Measurements from ENCODE around the gene CALN1. TPM values are rescaled to one million over a fixed set of nuclear protein-coding genes. Genes with fewer than 3 reads are reported as not detected.

The CALN1 gene
- total and polyA plus RNA-seq, 2 experiments from 2014 or later: 7.6 to 14.5 TPM

DNA sequence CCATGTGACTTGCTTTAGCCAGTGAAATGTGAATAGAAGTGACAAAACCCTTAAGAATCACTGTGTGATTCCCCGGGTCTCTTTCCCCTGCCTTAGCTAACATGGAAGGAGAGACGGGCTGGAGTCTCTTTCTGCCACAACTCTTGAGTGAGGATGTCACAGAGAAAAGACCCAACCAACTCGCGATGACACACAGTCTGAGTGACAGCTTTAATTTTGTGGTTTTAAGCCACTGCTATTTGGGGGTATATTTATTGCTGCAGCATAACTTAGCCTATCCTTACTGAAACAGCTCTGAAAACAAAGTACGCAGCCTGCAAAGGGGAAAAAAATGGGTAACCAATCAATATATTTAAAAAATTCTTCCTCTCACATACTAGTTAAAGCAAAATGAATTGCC is 319.4 kb downstream of the CALN1 start:
- H3K4me1 ChIP-seq (ENCODE audit: insufficient read depth): no peaks in the 10 kb centered on the region
- no peaks in the 10 kb centered on the region for H3K79me2 ChIP-seq (replicated peaks; ENCODE audit: insufficient read depth)
- TF ChIP-seq, protein P1, sequence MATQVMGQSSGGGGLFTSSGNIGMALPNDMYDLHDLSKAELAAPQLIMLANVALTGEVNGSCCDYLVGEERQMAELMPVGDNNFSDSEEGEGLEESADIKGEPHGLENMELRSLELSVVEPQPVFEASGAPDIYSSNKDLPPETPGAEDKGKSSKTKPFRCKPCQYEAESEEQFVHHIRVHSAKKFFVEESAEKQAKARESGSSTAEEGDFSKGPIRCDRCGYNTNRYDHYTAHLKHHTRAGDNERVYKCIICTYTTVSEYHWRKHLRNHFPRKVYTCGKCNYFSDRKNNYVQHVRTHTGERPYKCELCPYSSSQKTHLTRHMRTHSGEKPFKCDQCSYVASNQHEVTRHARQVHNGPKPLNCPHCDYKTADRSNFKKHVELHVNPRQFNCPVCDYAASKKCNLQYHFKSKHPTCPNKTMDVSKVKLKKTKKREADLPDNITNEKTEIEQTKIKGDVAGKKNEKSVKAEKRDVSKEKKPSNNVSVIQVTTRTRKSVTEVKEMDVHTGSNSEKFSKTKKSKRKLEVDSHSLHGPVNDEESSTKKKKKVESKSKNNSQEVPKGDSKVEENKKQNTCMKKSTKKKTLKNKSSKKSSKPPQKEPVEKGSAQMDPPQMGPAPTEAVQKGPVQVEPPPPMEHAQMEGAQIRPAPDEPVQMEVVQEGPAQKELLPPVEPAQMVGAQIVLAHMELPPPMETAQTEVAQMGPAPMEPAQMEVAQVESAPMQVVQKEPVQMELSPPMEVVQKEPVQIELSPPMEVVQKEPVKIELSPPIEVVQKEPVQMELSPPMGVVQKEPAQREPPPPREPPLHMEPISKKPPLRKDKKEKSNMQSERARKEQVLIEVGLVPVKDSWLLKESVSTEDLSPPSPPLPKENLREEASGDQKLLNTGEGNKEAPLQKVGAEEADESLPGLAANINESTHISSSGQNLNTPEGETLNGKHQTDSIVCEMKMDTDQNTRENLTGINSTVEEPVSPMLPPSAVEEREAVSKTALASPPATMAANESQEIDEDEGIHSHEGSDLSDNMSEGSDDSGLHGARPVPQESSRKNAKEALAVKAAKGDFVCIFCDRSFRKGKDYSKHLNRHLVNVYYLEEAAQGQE (IDR thresholded peaks at IDR 0.05; ENCODE audit: unreplicated experiment): no peak
- TF ChIP-seq STAT1 (IDR thresholded peaks at IDR 0.05; ENCODE audit: unreplicated experiment) (no peak), JUNB (IDR thresholded peaks at IDR 0.05; ENCODE audit: unreplicated experiment) (no peak)
- TF ChIP-seq, protein P2, sequence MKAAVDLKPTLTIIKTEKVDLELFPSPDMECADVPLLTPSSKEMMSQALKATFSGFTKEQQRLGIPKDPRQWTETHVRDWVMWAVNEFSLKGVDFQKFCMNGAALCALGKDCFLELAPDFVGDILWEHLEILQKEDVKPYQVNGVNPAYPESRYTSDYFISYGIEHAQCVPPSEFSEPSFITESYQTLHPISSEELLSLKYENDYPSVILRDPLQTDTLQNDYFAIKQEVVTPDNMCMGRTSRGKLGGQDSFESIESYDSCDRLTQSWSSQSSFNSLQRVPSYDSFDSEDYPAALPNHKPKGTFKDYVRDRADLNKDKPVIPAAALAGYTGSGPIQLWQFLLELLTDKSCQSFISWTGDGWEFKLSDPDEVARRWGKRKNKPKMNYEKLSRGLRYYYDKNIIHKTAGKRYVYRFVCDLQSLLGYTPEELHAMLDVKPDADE (IDR thresholded peaks at IDR 0.05): no peak
- TF ChIP-seq, protein P3, sequence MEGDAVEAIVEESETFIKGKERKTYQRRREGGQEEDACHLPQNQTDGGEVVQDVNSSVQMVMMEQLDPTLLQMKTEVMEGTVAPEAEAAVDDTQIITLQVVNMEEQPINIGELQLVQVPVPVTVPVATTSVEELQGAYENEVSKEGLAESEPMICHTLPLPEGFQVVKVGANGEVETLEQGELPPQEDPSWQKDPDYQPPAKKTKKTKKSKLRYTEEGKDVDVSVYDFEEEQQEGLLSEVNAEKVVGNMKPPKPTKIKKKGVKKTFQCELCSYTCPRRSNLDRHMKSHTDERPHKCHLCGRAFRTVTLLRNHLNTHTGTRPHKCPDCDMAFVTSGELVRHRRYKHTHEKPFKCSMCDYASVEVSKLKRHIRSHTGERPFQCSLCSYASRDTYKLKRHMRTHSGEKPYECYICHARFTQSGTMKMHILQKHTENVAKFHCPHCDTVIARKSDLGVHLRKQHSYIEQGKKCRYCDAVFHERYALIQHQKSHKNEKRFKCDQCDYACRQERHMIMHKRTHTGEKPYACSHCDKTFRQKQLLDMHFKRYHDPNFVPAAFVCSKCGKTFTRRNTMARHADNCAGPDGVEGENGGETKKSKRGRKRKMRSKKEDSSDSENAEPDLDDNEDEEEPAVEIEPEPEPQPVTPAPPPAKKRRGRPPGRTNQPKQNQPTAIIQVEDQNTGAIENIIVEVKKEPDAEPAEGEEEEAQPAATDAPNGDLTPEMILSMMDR (conservative IDR thresholded peaks at IDR 0.05; ENCODE audit: low read depth in 2 of 2): no peak
- H3K36me3 Mint-ChIP-seq (ENCODE audit: low read depth): 0 out of 3 replicates have a peak, but pooled peaks cover 2% of the 10 kb centered on the region
- H3K4me2 ChIP-seq: no peak overlapping the region
- peaks cover 3% of the 10 kb centered on the region; the same call in 1 of the 2 replicates for H4K20me1 ChIP-seq (replicated peaks; ENCODE audit: insufficient read depth)
- DNase-seq (ENCODE audit: low spot score): no peak
- peaks cover 2% of the 10 kb centered on the region for H3K27me3 Mint-ChIP-seq (ENCODE audit: insufficient read depth, low read depth, poor library complexity)
- no peak for ATAC-seq
- H3K9me2 ChIP-seq (ENCODE audit: insufficient read depth): no peaks in the 10 kb centered on the region
- H3K4me1 Mint-ChIP-seq: peaks cover 3% of the 10 kb centered on the region; the same call in 1 of the 3 replicates
- no peak overlapping the region for H3K4me3 Mint-ChIP-seq
- H3K36me3 ChIP-seq (ENCODE audit: insufficient read depth): no peaks in the 10 kb centered on the region
- H3F3A ChIP-seq (replicated peaks; ENCODE audit: low read depth): no peaks in the 10 kb centered on the region
- H3K9me3 Mint-ChIP-seq: no peaks in the 10 kb centered on the region; the same call in 2 of the 3 replicates
- no peak overlapping the region for H3K27ac Mint-ChIP-seq
- H3K27ac ChIP-seq (ENCODE audit: low read depth): no peak overlapping the region
- H3K4me3 ChIP-seq: no peak overlapping the region
- no peaks in the 10 kb centered on the region for H3K27me3 ChIP-seq (ENCODE audit: insufficient read depth)
- H2AFZ ChIP-seq: no peak overlapping the region

DNA sequence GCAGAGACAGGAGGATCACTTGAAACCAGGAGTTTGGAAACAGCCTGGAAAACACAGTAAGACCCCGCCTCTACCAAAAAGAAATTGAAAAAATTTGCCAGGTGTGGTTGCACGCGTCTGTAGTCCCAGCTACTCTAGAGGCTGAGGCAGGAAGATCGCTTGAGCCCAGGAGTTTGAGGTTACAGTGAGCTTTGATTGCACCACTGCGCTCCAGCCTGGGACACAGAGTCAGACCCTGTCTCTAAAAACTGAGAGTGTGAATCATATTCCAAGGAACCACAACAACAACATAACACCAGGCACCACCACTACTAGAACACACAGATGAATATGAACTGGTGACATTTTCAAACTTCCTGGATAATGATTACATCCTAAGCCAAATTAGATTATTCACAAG is 324.2 kb downstream of the CALN1 start:
- TF ChIP-seq POLR2AphosphoS5 (IDR thresholded peaks at IDR 0.05; ENCODE audit: low read depth) (no peak), NANOG (IDR thresholded peaks at IDR 0.05; ENCODE audit: borderline replicate concordance) (no peak)
- H3K4me3 ChIP-seq: no peak overlapping the region
- H2AFZ ChIP-seq: no peak overlapping the region
- H3K36me3 ChIP-seq (ENCODE audit: insufficient read depth): no peaks in the 10 kb centered on the region
- Mint-ChIP-seq H3K27me3 (ENCODE audit: insufficient read depth, low read depth, poor library complexity) (no peaks in the 10 kb centered on the region), H3K36me3 (ENCODE audit: low read depth) (no peaks in the 10 kb centered on the region), H3K27ac (no peak overlapping the region), H3K4me3 (no peak overlapping the region), H3K9me3 (no peaks in the 10 kb centered on the region; the same call in 2 of the 3 replicates), H3K4me1 (no peaks in the 10 kb centered on the region)
- ATAC-seq: no peak
- no peaks in the 10 kb centered on the region for H3F3A ChIP-seq (replicated peaks; ENCODE audit: low read depth)
- no peaks in the 10 kb centered on the region for H3K4me1 ChIP-seq (ENCODE audit: insufficient read depth)
- H4K20me1 ChIP-seq (replicated peaks; ENCODE audit: insufficient read depth): no peaks in the 10 kb centered on the region; the same call in 1 of the 2 replicates
- H3K4me2 ChIP-seq: no peak overlapping the region
- no peaks in the 10 kb centered on the region for H3K79me2 ChIP-seq (replicated peaks; ENCODE audit: insufficient read depth)
- no peaks in the 10 kb centered on the region for H3K27me3 ChIP-seq (ENCODE audit: insufficient read depth)
- no peak overlapping the region for H3K27ac ChIP-seq (ENCODE audit: low read depth)
- DNase-seq (ENCODE audit: low spot score): no peak
- no peaks in the 10 kb centered on the region for H3K9me2 ChIP-seq (ENCODE audit: insufficient read depth)

Measured in GM23338 (cell line).